ENCODE data around the gene RRAGB.
A peak's percentile ranks its signal among the peaks of the same experiment; 100 is the strongest.
"Not testable (repeated sequence)": the region's sequence is repeated elsewhere in the genome, so short reads cannot be mapped to it uniquely, and the experiment has no call there.

RRAGB gene

GRCh38 chrX:55738969-55739368, 21.4 kb downstream of the RRAGB start:
- TF ChIP-seq, protein P1, sequence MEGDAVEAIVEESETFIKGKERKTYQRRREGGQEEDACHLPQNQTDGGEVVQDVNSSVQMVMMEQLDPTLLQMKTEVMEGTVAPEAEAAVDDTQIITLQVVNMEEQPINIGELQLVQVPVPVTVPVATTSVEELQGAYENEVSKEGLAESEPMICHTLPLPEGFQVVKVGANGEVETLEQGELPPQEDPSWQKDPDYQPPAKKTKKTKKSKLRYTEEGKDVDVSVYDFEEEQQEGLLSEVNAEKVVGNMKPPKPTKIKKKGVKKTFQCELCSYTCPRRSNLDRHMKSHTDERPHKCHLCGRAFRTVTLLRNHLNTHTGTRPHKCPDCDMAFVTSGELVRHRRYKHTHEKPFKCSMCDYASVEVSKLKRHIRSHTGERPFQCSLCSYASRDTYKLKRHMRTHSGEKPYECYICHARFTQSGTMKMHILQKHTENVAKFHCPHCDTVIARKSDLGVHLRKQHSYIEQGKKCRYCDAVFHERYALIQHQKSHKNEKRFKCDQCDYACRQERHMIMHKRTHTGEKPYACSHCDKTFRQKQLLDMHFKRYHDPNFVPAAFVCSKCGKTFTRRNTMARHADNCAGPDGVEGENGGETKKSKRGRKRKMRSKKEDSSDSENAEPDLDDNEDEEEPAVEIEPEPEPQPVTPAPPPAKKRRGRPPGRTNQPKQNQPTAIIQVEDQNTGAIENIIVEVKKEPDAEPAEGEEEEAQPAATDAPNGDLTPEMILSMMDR (IDR thresholded peaks at IDR 0.05; ENCODE audit: control extremely low read depth, extremely low read depth, low read depth, missing control alignments) = no peak
- POLR2A ChIA-PET = no interaction called here
- CTCF ChIA-PET = interaction anchor here (1.3 kb wide), 1 partner anchor 16 kb away, joined by 3 read pairs; no protein-coding TSS in a partner anchor
- no peak for DNase-seq (ENCODE audit: extremely low spot score)

DNA sequence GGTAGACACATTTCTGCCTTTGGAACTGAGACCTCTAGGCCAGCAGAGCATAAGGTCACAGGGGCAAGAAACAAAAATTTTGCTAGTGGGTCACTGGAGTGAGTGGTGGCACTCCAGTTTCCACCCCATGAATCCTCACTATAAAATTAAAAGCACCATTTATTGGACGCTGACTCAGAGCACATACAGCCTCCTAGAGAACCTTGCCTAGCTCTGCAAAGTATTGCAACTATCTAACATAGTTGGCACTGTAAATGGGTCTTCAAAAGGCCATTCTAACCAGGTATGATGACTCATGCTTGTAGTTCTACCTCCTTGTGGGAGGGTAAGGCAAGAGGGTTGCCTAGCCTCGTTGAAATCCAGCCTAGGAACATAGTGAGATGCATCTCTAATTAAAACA, 25.1 kb downstream of the RRAGB start:
- CTCF ChIA-PET = no interaction called here
- POLR2A ChIA-PET = no interaction called here
- TF ChIP-seq, protein P1 (IDR thresholded peaks at IDR 0.05; ENCODE audit: control extremely low read depth, extremely low read depth, low read depth, missing control alignments) = no peak
- DNase-seq (ENCODE audit: extremely low spot score) = no peak

- POLR2A ChIA-PET; CTCF ChIA-PET; DNase-seq (ENCODE audit: extremely low spot score): not testable (repeated sequence)
Observed at GRCh38 chrX:55748463-55748862, 30.9 kb downstream of the RRAGB start.

DNA sequence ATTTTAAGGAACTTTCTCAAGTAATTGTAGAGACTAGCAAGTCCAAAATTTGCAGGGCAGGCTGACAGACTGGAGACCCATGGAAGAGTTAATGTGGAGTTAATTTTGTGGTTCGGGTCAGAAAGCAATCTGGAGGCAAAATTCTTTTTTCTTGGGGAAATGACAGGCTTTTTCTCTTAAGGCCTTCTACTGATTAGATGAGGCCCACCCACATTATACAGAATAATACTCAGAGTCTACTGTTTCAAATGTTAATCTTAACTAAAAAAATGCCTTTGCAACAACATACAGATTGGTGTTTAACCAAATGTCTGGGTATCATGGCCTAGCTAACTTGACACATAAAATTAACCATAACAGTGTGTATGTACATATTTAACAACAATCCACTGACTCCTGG, 32.7 kb downstream of the RRAGB start:
- POLR2A ChIA-PET = no interaction called here
- no peak for DNase-seq (ENCODE audit: extremely low spot score)
- TF ChIP-seq, protein P1 (IDR thresholded peaks at IDR 0.05; ENCODE audit: control extremely low read depth, extremely low read depth, low read depth, missing control alignments) = no peak
- CTCF ChIA-PET = interaction anchor here (1.0 to 1.2 kb wide), 2 partner anchors 11 to 158 kb away, joined by 3 read pairs; no protein-coding TSS in a partner anchor

DNA sequence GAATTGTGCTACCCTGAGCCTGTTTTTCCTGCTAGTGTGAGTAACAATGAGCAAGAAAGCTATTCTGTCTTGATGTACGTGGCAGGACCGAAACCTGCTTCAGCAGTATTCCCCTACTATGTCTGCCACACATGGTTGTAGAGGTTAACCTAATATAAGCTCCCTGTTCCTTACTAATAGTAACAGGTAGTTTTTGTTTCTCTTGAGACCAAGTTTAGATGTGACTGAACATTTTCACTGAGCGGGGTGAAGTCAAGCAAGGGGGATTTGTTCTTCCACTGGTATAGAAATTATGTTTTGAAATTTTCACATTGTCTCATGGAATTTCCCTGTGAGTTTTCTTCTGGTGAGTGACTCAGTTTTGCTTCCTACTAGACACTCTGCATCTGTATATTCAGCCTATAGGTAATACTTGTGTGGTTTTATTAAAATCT, 37.3 kb downstream of the RRAGB start:
- TF ChIP-seq, protein P1 (IDR thresholded peaks at IDR 0.05; ENCODE audit: control extremely low read depth, extremely low read depth, low read depth, missing control alignments) = no peak
- ChIA-PET CTCF (interaction anchor here (1.2 to 1.3 kb wide), 3 partner anchors 11 to 494 kb away, joined by 3 to 4 read pairs (median 3); no protein-coding TSS in a partner anchor), POLR2A (no interaction called here)

GRCh38 chrX:55758033-55758432, 40.5 kb downstream of the RRAGB start:
- CTCF ChIA-PET = interaction anchor here (1.0 kb wide), 1 partner anchor 150 kb away, joined by 3 read pairs; no protein-coding TSS in a partner anchor
- TF ChIP-seq, protein P1 (IDR thresholded peaks at IDR 0.05; ENCODE audit: control extremely low read depth, extremely low read depth, low read depth, missing control alignments) = no peak

More for the DNA sequence above, 37.3 kb downstream of the RRAGB start:
- DNase-seq (ENCODE audit: extremely low spot score) = peak; percentile 28

DNA sequence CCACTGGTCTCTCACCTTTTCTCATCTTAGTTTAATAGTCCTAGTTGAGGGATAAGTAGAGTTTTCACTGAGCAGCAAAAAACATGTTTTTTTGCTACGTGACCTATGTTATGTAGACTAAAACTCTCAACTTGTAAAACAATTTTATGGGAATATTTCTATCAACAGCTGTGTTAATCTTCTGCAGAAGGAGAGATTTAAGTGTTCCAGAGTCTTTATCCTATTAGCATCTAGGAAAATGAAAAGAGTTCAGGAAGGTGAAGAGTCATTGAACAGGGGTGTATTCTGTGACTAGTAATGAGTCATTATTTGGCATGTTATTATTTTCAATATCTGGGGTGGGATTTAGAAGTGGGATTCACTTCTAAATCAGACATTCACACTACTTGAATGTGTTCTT, 41.9 kb downstream of the RRAGB start:
- POLR2A ChIA-PET = no interaction called here

More at GRCh38 chrX:55758033-55758432, 40.5 kb downstream of the RRAGB start:
- no peak for DNase-seq (ENCODE audit: extremely low spot score)
- POLR2A ChIA-PET = no interaction called here

More for the DNA sequence above, 41.9 kb downstream of the RRAGB start:
- TF ChIP-seq, protein P1 (IDR thresholded peaks at IDR 0.05; ENCODE audit: control extremely low read depth, extremely low read depth, low read depth, missing control alignments) = no peak
- DNase-seq (ENCODE audit: extremely low spot score) = no peak
- CTCF ChIA-PET = no interaction called here

All from GM10248 (cell line).